Sigmoid colon (tissue), 7 donors: ENCODE data around the gene TCF20. TPM values are rescaled to one million over a fixed set of nuclear protein-coding genes. Genes with fewer than 3 reads are reported as not detected.

Source experiments
- DNase-seq: peaks from one replicate; pipeline ENCODE4 v3.0.0-alpha.2; 2019
- H3K27ac ChIP-seq, 4 donors: fragments of 200-600 bp; sonication (generic); one replicate each; pipeline ENCODE4 v1.5.1; 2016 to 2019; ENCODE audit warnings: mild to moderate bottlenecking in 1 of 4
- H3K27me3 ChIP-seq, 3 donors: fragments of 200-600 bp; sonication (generic); one replicate each; pipeline ENCODE4 v1.5.1; 2019; ENCODE audit warnings: mild to moderate bottlenecking in 1 of 3
- H3K36me3 ChIP-seq, 4 donors: fragments of 200-600 bp; sonication (generic); one replicate each; pipeline ENCODE4 v1.5.1; 2016 to 2019
- H3K4me1 ChIP-seq, 4 donors: fragments of 200-600 bp; sonication (generic); one replicate each; pipeline ENCODE4 v1.5.1; 2017 to 2019
- H3K4me3 ChIP-seq, 4 donors: fragments of 200-600 bp; sonication (generic); one replicate each; pipeline ENCODE4 v1.5.1; 2017 to 2019; ENCODE audit warnings: mild to moderate bottlenecking in 2 of 4, moderate library complexity in 1 of 4
- H3K9me3 ChIP-seq, 4 donors: fragments of 200-600 bp in 3 of 4; sonication (generic) in 3 of 4; one replicate each; pipeline versions ENCODE4 v1.5.1 to v1.6.1; 2013 to 2019
- CTCF ChIP-seq, 4 experiments: fragments of 450-650 bp in 3 of 4; fragments of 200-600 bp in 1 of 4; IDR thresholded peaks; one replicate each; pipeline ENCODE4 v1.5.1; 2016 to 2019; ENCODE audit warnings: antibody characterized with exemption in 4 of 4, mild to moderate bottlenecking in 3 of 4, moderate library complexity in 2 of 4
- EP300 ChIP-seq, 4 donors: sonication (generic); formaldehyde crosslinking; IDR thresholded peaks; one replicate each; pipeline ENCODE4 v1.6.1; 2017; ENCODE audit warnings: antibody characterized with exemption in 4 of 4
- POLR2A ChIP-seq, 2 donors: fragments of 450-650 bp; IDR thresholded peaks; one replicate each; pipeline ENCODE4 v1.6.1; 2016; ENCODE audit warnings: antibody characterized with exemption in 2 of 2, mild to moderate bottlenecking in 2 of 2, moderate library complexity in 2 of 2
- POLR2AphosphoS5 ChIP-seq, 4 donors: sonication (generic); formaldehyde crosslinking; IDR thresholded peaks; one replicate each; pipeline ENCODE4 v1.6.1; 2017; ENCODE audit warnings: antibody characterized with exemption in 4 of 4
- WGBS, 2 donors: extraction: QIAGEN DNeasy Blood & Tissue Kit; methylation state at CpG; one replicate each; pipeline ENCODE4 v1.1.7; 2013; 5-methylcytosine and 5-hydroxymethylcytosine counted together
- intact Hi-C: fragments of 100-400 bp; cut with DNase I; formaldehyde crosslinking; loops from one replicate; pipeline ENCODE4 v1.15.1; 2023
- polyA plus RNA-seq, 3 donors: library from polyadenylated mRNA; stranded (reverse); fragments of 200-250 nt; gene quantifications; one replicate each; pipeline ENCODE4 v1.2.3, GENCODE V29; 2013
- total RNA-seq, 4 donors: library from RNA; depleted of rRNA; stranded (reverse); fragments of >200 nt; gene quantifications; one replicate each; pipeline ENCODE4 v1.1.0, GENCODE V29; 2016
- donor health status: healthy with polysubstance abuse.
- donor health status: Bipolar disorder and iron deficiency.
- donor health status: healthy.

TCF20 gene
- total and polyA plus RNA-seq, 7 donors, result 10.8 to 31.0 (median 22.5) TPM

GRCh38 chr22:42294034-42294985, 23.9 kb upstream of the TCF20 start:
- Histone ChIP-seq H3K27ac (no peak overlapping the region), H3K27me3 (no peaks in the 10 kb centered on the region), H3K4me3 (no peak overlapping the region), H3K4me1 (peaks cover 0 to 11% (median 10%) of the 10 kb centered on the region in 4 donors), H3K9me3 (no peaks in the 10 kb centered on the region), H3K36me3 (no peaks in the 10 kb centered on the region)
- DNase-seq, result no peak
- TF ChIP-seq EP300 (IDR thresholded peaks at IDR 0.05) (no peak), CTCF (IDR thresholded peaks at IDR 0.05) (no peak), POLR2AphosphoS5 (IDR thresholded peaks at IDR 0.05) (no peak), POLR2A (IDR thresholded peaks at IDR 0.05) (no peak)
- intact Hi-C loops, result no loop called here
- 19 to 38% methylated on average over 22 of the region's 22 CpGs for WGBS, 2 donors

- Histone ChIP-seq H3K9me3 (no peaks in the 10 kb centered on the region), H3K4me1 (peaks cover 0 to 11% (median 10%) of the 10 kb centered on the region in 4 donors), H3K27me3 (no peaks in the 10 kb centered on the region), H3K4me3 (no peak overlapping the region), H3K27ac (no peak overlapping the region), H3K36me3 (no peaks in the 10 kb centered on the region)
- TF ChIP-seq CTCF (IDR thresholded peaks at IDR 0.05), result no peak
- no peak for TF ChIP-seq POLR2A (IDR thresholded peaks at IDR 0.05)
- TF ChIP-seq POLR2AphosphoS5 (IDR thresholded peaks at IDR 0.05), result no peak
- TF ChIP-seq EP300 (IDR thresholded peaks at IDR 0.05), result no peak
- 30 to 73% methylated on average over 12 of the region's 12 CpGs for WGBS, 2 donors
- no peak for DNase-seq
- intact Hi-C loops, result no loop called here
Measured at GRCh38 chr22:42292732-42293520, 22.5 kb upstream of the TCF20 start.

- no peak for TF ChIP-seq POLR2AphosphoS5 (IDR thresholded peaks at IDR 0.05)
- no peak for TF ChIP-seq EP300 (IDR thresholded peaks at IDR 0.05)
- no peak for TF ChIP-seq POLR2A (IDR thresholded peaks at IDR 0.05)
- TF ChIP-seq CTCF (IDR thresholded peaks at IDR 0.05), result no peak
- no peaks in the 10 kb centered on the region for H3K27me3 ChIP-seq
- H3K27ac ChIP-seq, result no peak overlapping the region
- intact Hi-C loops, result no loop called here
- no peak overlapping the region for H3K4me3 ChIP-seq
- WGBS, 2 donors, result 42 to 75% methylated on average over 6 of the region's 6 CpGs
- H3K9me3 ChIP-seq, result no peaks in the 10 kb centered on the region
- peaks cover 0 to 3% (median 2%) of the 10 kb centered on the region in 4 donors for H3K4me1 ChIP-seq
- DNase-seq, result no peak
- H3K36me3 ChIP-seq, result no peaks in the 10 kb centered on the region
Measured at GRCh38 chr22:42291287-42291686, 20.8 kb upstream of the TCF20 start.

GRCh38 chr22:42289671-42290541, 19.5 kb upstream of the TCF20 start:
- DNase-seq, result no peak
- TF ChIP-seq EP300 (IDR thresholded peaks at IDR 0.05), result no peak
- no peak for TF ChIP-seq CTCF (IDR thresholded peaks at IDR 0.05)
- TF ChIP-seq POLR2AphosphoS5 (IDR thresholded peaks at IDR 0.05), result no peak
- TF ChIP-seq POLR2A (IDR thresholded peaks at IDR 0.05), result no peak

More at GRCh38 chr22:42289671-42290541, 19.5 kb upstream of the TCF20 start:
- WGBS, 2 donors, result 84 to 89% methylated on average over 36 of the region's 36 CpGs
- Histone ChIP-seq H3K27me3 (peaks cover 0 to 9% (median 0%) of the 10 kb centered on the region in 3 donors), H3K36me3 (no peaks in the 10 kb centered on the region), H3K27ac (no peak overlapping the region), H3K9me3 (no peaks in the 10 kb centered on the region), H3K4me1 (no peaks in the 10 kb centered on the region), H3K4me3 (no peak overlapping the region)
- intact Hi-C loops, result no loop called here
